NCI-H345 (cell line): ENCODE data around the gene CAMK1G.

Experiments
- DNase-seq: peaks from one replicate; lab custom pipeline; 2025; lab: John Stamatoyannopoulos, UW

CAMK1G gene

GRCh38 chr1:209601809-209602657 is 18.5 kb downstream of the CAMK1G start:
- peak; percentile 19 for DNase-seq

- no peak for DNase-seq
These were observed 20.4 kb downstream of the CAMK1G start for GRCh38 chr1:209603877-209604276.

GRCh38 chr1:209607102-209607794 is 23.7 kb downstream of the CAMK1G start:
- DNase-seq, result no peak

GRCh38 chr1:209607795-209608178 is 24.3 kb downstream of the CAMK1G start:
- no peak for DNase-seq

- DNase-seq, result no peak
These were observed 25.7 kb downstream of the CAMK1G start for GRCh38 chr1:209609041-209609790.

- no peak for DNase-seq
These were observed 26.5 kb downstream of the CAMK1G start for GRCh38 chr1:209609791-209610630.

GRCh38 chr1:209610631-209610905 is 27.1 kb downstream of the CAMK1G start:
- no peak for DNase-seq

- no peak for DNase-seq
These were observed 28.5 kb downstream of the CAMK1G start for GRCh38 chr1:209611771-209612570.

GRCh38 chr1:209612646-209613399 is 29.3 kb downstream of the CAMK1G start:
- DNase-seq, result no peak

- no peak for DNase-seq
These were observed 30.1 kb downstream of the CAMK1G start for GRCh38 chr1:209613400-209614150.

- DNase-seq, result no peak
These were observed 30.6 kb downstream of the CAMK1G start for GRCh38 chr1:209614151-209614420.

- no peak for DNase-seq
These were observed 31.4 kb downstream of the CAMK1G start for GRCh38 chr1:209614906-209615305.

- no peak for DNase-seq
These were observed 33.0 kb downstream of the CAMK1G start for GRCh38 chr1:209616366-209617046.

- no peak for DNase-seq
These were observed 33.6 kb downstream of the CAMK1G start for GRCh38 chr1:209617047-209617673.

GRCh38 chr1:209617755-209618154 is 34.2 kb downstream of the CAMK1G start:
- DNase-seq, result no peak

- DNase-seq, result no peak
These were observed 34.8 kb downstream of the CAMK1G start for GRCh38 chr1:209618291-209618690.

GRCh38 chr1:209618756-209619420 is 35.4 kb downstream of the CAMK1G start:
- DNase-seq, result peak; percentile 22
